Ovary (tissue), 9 donors: Measurements from ENCODE around the gene PER2. TPM values are rescaled to one million over a fixed set of nuclear protein-coding genes. Genes with fewer than 3 reads are reported as not detected.

Source experiments
- DNase-seq, 5 donors: peaks; one replicate each; pipeline ENCODE4 v3.0.0-alpha.2; 2019 to 2020
- H3K27ac ChIP-seq, 2 donors: fragments of 200-600 bp; one replicate each; pipeline versions ENCODE4 v1.5.1 to v1.8.0; 2019 to 2022
- H3K27me3 ChIP-seq: fragments of 200-600 bp; one replicate; pipeline ENCODE4 v1.8.0; 2022
- H3K36me3 ChIP-seq: fragments of 200-600 bp; sonication (generic); one replicate; pipeline ENCODE4 v1.5.1; 2019
- H3K4me1 ChIP-seq: one replicate; pipeline ENCODE4 v1.8.1; 2013; ENCODE audit warnings: mild to moderate bottlenecking, moderate library complexity; ENCODE audit not compliant: insufficient read depth
- H3K4me3 ChIP-seq: fragments of 200-600 bp; sonication (generic); one replicate; pipeline ENCODE4 v1.5.1; 2017
- H3K9me3 ChIP-seq, 2 donors: fragments of 200-600 bp in 1 of 2; sonication (generic) in 1 of 2; one replicate each; pipeline versions ENCODE4 v1.5.1 to v1.8.1; 2013 to 2019; ENCODE audit warnings: mild to moderate bottlenecking in 1 of 2, moderate library complexity in 1 of 2
- CTCF ChIP-seq, 3 donors: fragments of 450-650 bp in 2 of 3; fragments of 200-600 bp in 1 of 3; IDR thresholded peaks; one replicate each; pipeline versions ENCODE4 v1.5.1 to v1.8.0; 2016 to 2022; ENCODE audit warnings: antibody characterized with exemption in 3 of 3, mild to moderate bottlenecking in 1 of 3
- EP300 ChIP-seq: sonication (generic); formaldehyde crosslinking; IDR thresholded peaks from one replicate; pipeline ENCODE4 v1.6.1; 2017; ENCODE audit warnings: antibody characterized with exemption
- POLR2A ChIP-seq: fragments of 450-650 bp; IDR thresholded peaks from one replicate; pipeline ENCODE4 v1.6.1; 2017; ENCODE audit warnings: antibody characterized with exemption, mild to moderate bottlenecking, moderate library complexity
- WGBS, 3 donors: extraction: QIAGEN DNeasy Blood & Tissue Kit in 1 of 3; methylation state at CpG; one replicate each; pipeline versions ENCODE4 v1.1.5 to v1.1.7; 2013 to 2017; 5-methylcytosine and 5-hydroxymethylcytosine counted together
- intact Hi-C, 4 donors: fragments of 100-400 bp; cut with DNase I; formaldehyde crosslinking; loops; one replicate each; pipeline versions ENCODE4 v1.11.0 to v1.15.1; 2022 to 2023
- polyA plus RNA-seq, 2 donors: library from polyadenylated mRNA; stranded (reverse); fragments of 200-250 nt in 1 of 2; fragments of 350-450 nt in 1 of 2; fragmentation: Illumina TruSeq in 1 of 2; extraction: RNeasy Lipid Tissue Mini Kit (QIAGEN cat#74804) in 1 of 2; gene quantifications; one replicate each; pipeline ENCODE4 v1.2.3, GENCODE V29; 2013 to 2014
- total RNA-seq, 7 donors: library from RNA; depleted of rRNA in 2 of 7; stranded (reverse); fragments of >200 nt in 2 of 7; fragmentation: NEBNext Ultra II Directional in 3 of 7; extraction: Animal tissue kit (Norgen Biotek cat#: 25700) in 3 of 7; gene quantifications; one replicate each; pipeline versions ENCODE4 v1.1.0 to v1.2.4, GENCODE V29; 2016 to 2023
- donor health status: DM: no; HTN: no; CAD: no; lungs with moderate emphysema.
- donor health status: DM: no; HTN: no; CAD: no.
- donor health status: Bipolar disorder and iron deficiency.
- donor health status: DM: yes; HTN: yes; CAD: no.
- donor health status: DM: no; HTN: no; CAD: no.
- donor health status: DM: yes; HTN: yes; CAD: no.

The PER2 gene
- total and polyA plus RNA-seq, 9 donors, result 8.1 to 34.5 (median 22.4) TPM

- Histone ChIP-seq H3K4me3 (no peak overlapping the region), H3K27ac (no peak overlapping the region), H3K27me3 (no peaks in the 10 kb centered on the region), H3K9me3 (no peaks in the 10 kb centered on the region), H3K4me1 (no peaks in the 10 kb centered on the region), H3K36me3 (no peaks in the 10 kb centered on the region)
- TF ChIP-seq POLR2A (no peak), EP300 (no peak), CTCF (IDR thresholded peaks at IDR 0.05) (no peak)
- 92 to 95% (median 95%) methylated on average over 29 of the region's 29 CpGs for WGBS, 3 donors
- intact Hi-C loops, result no loop called here
- no peak for DNase-seq
Measured at GRCh38 chr2:238224356-238225035, 63.9 kb downstream of the PER2 start.

GRCh38 chr2:238220892-238221521 is 67.4 kb downstream of the PER2 start:
- no peak overlapping the region for H3K27ac ChIP-seq
- no peaks in the 10 kb centered on the region for H3K4me1 ChIP-seq
- 44 to 55% (median 50%) methylated on average over 16 to 23 of the region's 23 CpGs for WGBS, 3 donors
- peak overlapping the region; percentile 16 for H3K4me3 ChIP-seq
- DNase-seq, result no peak
- no peaks in the 10 kb centered on the region for H3K36me3 ChIP-seq
- H3K27me3 ChIP-seq, result no peaks in the 10 kb centered on the region
- TF ChIP-seq EP300 (no peak), POLR2A (no peak), CTCF (IDR thresholded peaks at IDR 0.05) (no peak)
- no peaks in the 10 kb centered on the region for H3K9me3 ChIP-seq
- intact Hi-C loops, result no loop called here

DNA sequence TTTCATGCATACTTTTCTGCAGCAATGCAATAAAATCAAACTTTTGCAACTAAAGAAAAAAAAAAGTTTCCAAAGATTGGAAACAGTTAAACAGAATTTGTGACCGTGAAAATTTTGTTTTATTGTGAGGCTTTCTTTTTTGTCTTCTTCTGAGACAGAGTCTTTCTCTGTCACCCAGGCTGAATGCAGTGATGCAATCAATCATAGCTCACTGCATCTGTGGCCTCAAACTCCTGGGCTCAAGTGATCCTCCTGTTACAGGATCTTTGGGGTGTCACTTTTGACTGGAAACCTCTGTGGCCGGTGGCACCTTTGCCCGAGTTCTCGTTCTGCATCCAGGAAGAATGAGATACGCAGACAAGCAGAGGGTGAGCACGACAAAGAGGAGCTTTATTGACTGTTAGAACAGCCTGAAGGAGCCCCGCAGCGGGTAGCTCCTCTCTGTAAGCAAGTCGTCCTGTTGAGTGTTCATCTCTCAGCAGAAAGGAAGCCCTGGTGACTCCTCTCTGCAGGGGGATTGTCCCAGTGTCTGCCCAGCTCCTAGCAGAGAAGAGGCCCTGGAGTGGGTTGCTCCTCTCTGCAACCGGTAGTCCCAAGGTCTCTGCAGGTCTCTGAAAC is 68.0 kb downstream of the PER2 start:
- Histone ChIP-seq H3K9me3 (no peaks in the 10 kb centered on the region), H3K4me1 (no peaks in the 10 kb centered on the region), H3K27me3 (no peaks in the 10 kb centered on the region), H3K27ac (no peak overlapping the region), H3K4me3 (no peak overlapping the region), H3K36me3 (no peaks in the 10 kb centered on the region)
- TF ChIP-seq POLR2A, result no peak
- no peak for TF ChIP-seq EP300
- no peak for TF ChIP-seq CTCF (IDR thresholded peaks at IDR 0.05)
- WGBS, 3 donors, result 73 to 83% (median 80%) methylated on average over 10 of the region's 10 CpGs
- no peak for DNase-seq
- intact Hi-C loops, result no loop called here

- no peaks in the 10 kb centered on the region for H3K4me1 ChIP-seq
- no peak overlapping the region for H3K27ac ChIP-seq
- no peak for DNase-seq
- no peaks in the 10 kb centered on the region for H3K9me3 ChIP-seq
- H3K27me3 ChIP-seq, result no peaks in the 10 kb centered on the region
- TF ChIP-seq POLR2A (no peak), EP300 (no peak), CTCF (IDR thresholded peaks at IDR 0.05) (no peak)
- no peaks in the 10 kb centered on the region for H3K36me3 ChIP-seq
- 93 to 94% (median 93%) methylated on average over 2 of the region's 2 CpGs for WGBS, 3 donors
- no peak overlapping the region for H3K4me3 ChIP-seq
- intact Hi-C loops, result no loop called here
Measured at GRCh38 chr2:238216651-238217184, 71.7 kb downstream of the PER2 start.
